GM12873 (cell line): ENCODE data around the gene ARMC5.

ENCODE experiments used
- TF ChIP-seq, protein P1 (sequence below): IDR thresholded peaks from 2 replicates; pipeline ENCODE4 v1.5.1; 2012; ENCODE audit warnings: low read depth, mild to moderate bottlenecking, moderate library complexity, low read length, control low read depth; ENCODE audit not compliant: insufficient read depth; ENCODE audit errors: missing control alignments

Gene ARMC5

DNA sequence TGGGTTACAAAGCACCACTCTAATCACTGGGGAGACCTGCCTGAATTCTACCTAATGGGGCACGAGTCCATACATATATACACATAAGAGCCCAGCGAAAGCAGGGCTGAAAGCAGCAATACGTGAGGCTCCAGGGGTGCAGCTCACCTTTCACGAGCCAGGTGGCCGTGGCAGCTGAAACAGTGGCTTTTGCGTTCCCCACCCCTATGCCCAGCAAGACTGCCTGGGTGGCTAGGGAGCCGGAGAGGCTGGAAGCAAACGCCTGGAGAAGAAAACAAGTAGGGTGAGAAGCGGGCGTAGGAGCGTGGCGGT lies 48.3 kb downstream of the ARMC5 start:
- TF ChIP-seq, protein P1, sequence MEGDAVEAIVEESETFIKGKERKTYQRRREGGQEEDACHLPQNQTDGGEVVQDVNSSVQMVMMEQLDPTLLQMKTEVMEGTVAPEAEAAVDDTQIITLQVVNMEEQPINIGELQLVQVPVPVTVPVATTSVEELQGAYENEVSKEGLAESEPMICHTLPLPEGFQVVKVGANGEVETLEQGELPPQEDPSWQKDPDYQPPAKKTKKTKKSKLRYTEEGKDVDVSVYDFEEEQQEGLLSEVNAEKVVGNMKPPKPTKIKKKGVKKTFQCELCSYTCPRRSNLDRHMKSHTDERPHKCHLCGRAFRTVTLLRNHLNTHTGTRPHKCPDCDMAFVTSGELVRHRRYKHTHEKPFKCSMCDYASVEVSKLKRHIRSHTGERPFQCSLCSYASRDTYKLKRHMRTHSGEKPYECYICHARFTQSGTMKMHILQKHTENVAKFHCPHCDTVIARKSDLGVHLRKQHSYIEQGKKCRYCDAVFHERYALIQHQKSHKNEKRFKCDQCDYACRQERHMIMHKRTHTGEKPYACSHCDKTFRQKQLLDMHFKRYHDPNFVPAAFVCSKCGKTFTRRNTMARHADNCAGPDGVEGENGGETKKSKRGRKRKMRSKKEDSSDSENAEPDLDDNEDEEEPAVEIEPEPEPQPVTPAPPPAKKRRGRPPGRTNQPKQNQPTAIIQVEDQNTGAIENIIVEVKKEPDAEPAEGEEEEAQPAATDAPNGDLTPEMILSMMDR = no peak

DNA sequence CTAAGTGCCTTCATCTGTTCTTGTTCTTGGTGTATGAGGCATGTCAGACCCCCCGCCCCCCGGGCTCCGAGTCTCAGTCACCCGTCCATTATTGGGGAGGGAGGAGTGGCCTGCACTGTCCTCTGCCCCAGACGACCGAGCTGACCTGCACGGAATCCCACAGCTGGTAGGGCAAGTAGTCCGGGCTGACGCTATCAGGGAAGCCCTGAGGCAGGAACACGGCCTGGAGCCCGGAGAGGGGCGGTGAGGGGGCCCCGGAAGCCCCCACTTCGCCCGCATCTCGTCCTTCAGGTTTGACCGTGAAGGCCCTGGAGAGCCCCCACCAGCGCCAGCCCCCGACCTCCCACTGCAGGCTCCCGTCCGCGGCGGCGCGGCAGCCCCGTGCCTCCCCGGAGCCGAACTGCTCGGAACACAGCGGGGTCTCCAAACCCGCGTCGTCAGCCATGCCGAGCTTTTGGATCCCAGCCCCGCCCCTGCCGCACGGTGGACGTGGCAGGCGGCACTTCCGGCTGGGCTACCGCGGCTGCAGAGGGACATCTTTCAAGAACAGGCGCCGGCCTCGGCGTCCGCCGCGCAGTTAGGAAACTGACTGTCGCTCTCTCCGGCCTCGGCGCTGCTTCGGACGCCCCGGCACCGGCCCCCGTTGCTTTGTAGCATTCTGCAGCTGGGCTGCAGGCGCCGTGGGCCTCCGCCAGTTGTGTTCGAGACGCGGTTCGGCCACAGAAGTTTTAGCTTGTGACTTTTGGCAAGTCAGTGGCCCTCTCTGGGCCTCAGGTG lies 48.8 kb downstream of the ARMC5 start, which contains the start of gene RUSF1:
Gene RUSF1, minus strand, starts transcription at position 463 of the 777 bp plus-strand sequence. Its CDS starts 18 bp downstream, at position 445.
- TF ChIP-seq, protein P1 = no peak

DNA sequence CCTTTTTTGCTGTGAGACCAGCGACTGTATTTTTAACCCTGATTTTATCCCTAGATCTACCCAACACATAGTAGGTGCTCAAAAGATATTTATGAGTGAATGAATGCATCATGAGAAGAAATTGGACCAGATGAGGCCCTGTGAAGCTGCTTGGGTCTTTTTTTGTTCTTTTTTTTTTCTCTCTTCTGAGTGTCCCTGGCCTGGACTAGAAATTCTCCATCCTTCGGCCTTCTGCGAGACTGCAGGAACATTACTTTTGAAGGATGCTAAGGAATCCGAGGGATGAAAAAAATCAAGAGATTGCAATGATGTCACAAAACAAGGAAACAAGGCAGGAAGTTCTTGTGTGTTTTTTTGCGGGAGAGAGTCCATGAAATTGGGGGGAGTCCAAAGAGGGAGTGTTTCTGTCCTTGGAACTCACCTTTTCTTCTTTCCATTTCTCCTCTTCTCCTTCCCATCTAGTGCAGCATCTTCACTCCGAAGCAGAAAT lies 49.5 kb downstream of the ARMC5 start:
- TF ChIP-seq, protein P1 = no peak

DNA sequence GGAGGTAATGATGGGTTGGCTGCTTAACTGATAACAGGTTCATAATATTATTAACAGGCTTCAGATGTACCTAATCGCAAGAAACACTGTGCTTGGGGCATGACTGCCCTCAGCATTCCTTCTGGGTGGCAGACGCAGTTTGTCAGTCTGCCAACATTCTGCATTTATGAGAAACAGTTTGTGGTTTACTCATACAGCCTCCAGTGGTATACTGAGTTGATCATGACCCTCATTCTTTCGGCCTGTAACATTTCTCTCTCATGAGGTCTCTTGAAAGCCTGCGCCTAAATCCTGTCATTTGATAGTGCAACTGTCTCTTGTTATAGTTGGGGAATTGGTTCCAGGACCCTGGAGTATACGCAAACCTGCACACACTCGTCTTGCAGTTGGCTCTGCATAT lies 53.8 kb downstream of the ARMC5 start:
- TF ChIP-seq, protein P1 = no peak

DNA sequence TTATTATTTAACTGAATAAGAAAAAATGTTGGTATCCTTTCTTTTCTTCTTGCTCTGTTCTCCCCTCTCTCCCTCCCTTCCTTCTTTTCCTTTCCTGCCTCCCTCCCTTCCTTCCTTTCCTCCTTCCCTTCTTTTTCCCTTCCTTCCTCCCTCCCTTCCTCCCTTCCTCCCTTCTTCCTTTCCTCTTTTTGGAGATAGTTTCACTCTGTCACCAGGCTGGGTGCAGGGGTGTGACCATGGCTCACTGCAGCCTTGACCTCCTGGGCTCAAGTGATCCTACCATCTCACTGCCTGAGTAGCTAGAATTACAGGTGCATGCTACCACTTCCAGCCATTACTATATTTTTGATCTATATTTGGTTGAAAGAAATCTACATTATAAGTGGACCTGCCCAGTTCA lies 54.6 kb downstream of the ARMC5 start:
- TF ChIP-seq, protein P1 = no peak
